Transverse colon (tissue), 4 donors: ENCODE measurements around the gene GNA14.

Source experiments
- CTCF ChIP-seq, 5 experiments: fragments of 200-600 bp in 3 of 5; fragments of 450-650 bp in 2 of 5; sonication (generic) in 3 of 5; IDR thresholded peaks; 1 replicate in 2 of 5; 2 replicates in 3 of 5; pipeline ENCODE4 v1.5.1; 2016 to 2017; ENCODE audit warnings: antibody characterized with exemption in 5 of 5, inconsistent platforms in 3 of 5, mild to moderate bottlenecking in 2 of 5, moderate library complexity in 1 of 5
- EP300 ChIP-seq: sonication (generic); formaldehyde crosslinking; IDR thresholded peaks from one replicate; pipeline ENCODE4 v1.6.1; 2017; ENCODE audit warnings: antibody characterized with exemption, low read depth
- POLR2AphosphoS5 ChIP-seq, 3 donors: sonication (generic); formaldehyde crosslinking; IDR thresholded peaks; one replicate each; pipeline ENCODE4 v1.6.1; 2016; ENCODE audit warnings: antibody characterized with exemption in 3 of 3

- TF ChIP-seq CTCF (IDR thresholded peaks at IDR 0.05) (no peak), POLR2AphosphoS5 (IDR thresholded peaks at IDR 0.05) (no peak), EP300 (no peak)
Observed at GRCh38 chr9:77498891-77499290, 149.2 kb downstream of the GNA14 start.
